B cell (primary cell): ENCODE data around the gene SLC18A2. TPM values are rescaled to one million over a fixed set of nuclear protein-coding genes. Genes with fewer than 3 reads are reported as not detected.

Experiments
- ATAC-seq: fragments of 200-7000 bp; cut with Tn5 transposase; one replicate; pipeline ENCODE4 v1.10.0; 2021; ENCODE audit warnings: low read depth, mild to moderate bottlenecking, moderate number of reproducible peaks, moderate library complexity
- CTCF ChIA-PET: fragments of 350-600 bp; sonication (Branson Sonifier 250); formaldehyde crosslinking; loops from one replicate; lab custom pipeline; 2021; ENCODE audit warnings: antibody characterized with exemption, inconsistent platforms; lab: Charles Lee
- POLR2A ChIA-PET: fragments of 350-600 bp; sonication (Branson Sonifier 250); formaldehyde crosslinking; loops from one replicate; lab custom pipeline; 2021; ENCODE audit warnings: antibody characterized with exemption; lab: Charles Lee
- DNase-seq: peaks from one replicate; pipeline ENCODE4 v3.0.0; 2013
- H2AFZ ChIP-seq: 2 replicates; pipeline ENCODE4 v1.6.1; 2012; ENCODE audit warnings: mild to moderate bottlenecking, low read depth, low read length; ENCODE audit not compliant: insufficient read depth, poor library complexity, severe bottlenecking
- H3K27ac ChIP-seq, 2 donors: 1 replicate in 1 of 2; 2 replicates in 1 of 2; pipeline ENCODE4 v1.5.1; 2012 to 2013; ENCODE audit warnings: low read length in 2 of 2, mild to moderate bottlenecking in 2 of 2, moderate library complexity in 1 of 2
- H3K27me3 ChIP-seq, 4 experiments: fragments of 200-600 bp in 1 of 4; sonication (generic) in 1 of 4; replicated peaks in 1 of 4; 1 replicate in 2 of 4; 2 replicates in 2 of 4; pipeline versions ENCODE4 v1.6.1 to v1.7.0; 2013 to 2016; ENCODE audit warnings: low read length in 3 of 4, mild to moderate bottlenecking in 2 of 4, mixed read lengths in 1 of 4, moderate library complexity in 1 of 4; ENCODE audit not compliant: insufficient read depth in 4 of 4, control insufficient read depth in 3 of 4; ENCODE audit errors: control extremely low read depth in 1 of 4
- H3K36me3 ChIP-seq, 2 experiments: replicated peaks in 1 of 2; 1 replicate in 1 of 2; 2 replicates in 1 of 2; pipeline versions ENCODE4 v1.6.1 to v1.7.1; 2013; ENCODE audit warnings: low read length in 1 of 2; ENCODE audit not compliant: insufficient read depth in 2 of 2, control insufficient read depth in 1 of 2; ENCODE audit errors: control extremely low read depth in 1 of 2, extremely low read depth in 1 of 2
- H3K4me1 ChIP-seq, 2 donors: fragments of 200-600 bp in 1 of 2; sonication (generic) in 1 of 2; 1 replicate in 1 of 2; 2 replicates in 1 of 2; pipeline versions ENCODE4 v1.5.1 to v1.6.1; 2013 to 2017; ENCODE audit warnings: low read length in 2 of 2; ENCODE audit not compliant: control insufficient read depth in 2 of 2, insufficient read depth in 2 of 2
- H3K4me2 ChIP-seq: replicated peaks from 2 replicates; pipeline ENCODE3; 2012; ENCODE audit warnings: mild to moderate bottlenecking, low read depth, low read length; ENCODE audit not compliant: poor library complexity, severe bottlenecking
- H3K4me3 ChIP-seq, 5 experiments: fragments of 200-600 bp in 1 of 5; sonication (generic) in 1 of 5; 1 replicate in 3 of 5; 2 replicates in 2 of 5; pipeline versions ENCODE4 v1.5.1 to v1.7.0; 2011 to 2016; ENCODE audit warnings: low read length in 4 of 5, mild to moderate bottlenecking in 4 of 5, low read depth in 2 of 5, control low read depth in 1 of 5, moderate library complexity in 1 of 5; ENCODE audit not compliant: insufficient read depth in 1 of 5; ENCODE audit errors: control extremely low read depth in 1 of 5, extremely low read depth in 1 of 5
- H3K79me2 ChIP-seq: fragments of 200-600 bp; sonication (generic); one replicate; pipeline ENCODE4 v1.6.0; 2016; ENCODE audit warnings: low read length; ENCODE audit not compliant: control insufficient read depth, insufficient read depth
- H3K9ac ChIP-seq: fragments of 200-600 bp; sonication (generic); 2 replicates; pipeline ENCODE4 v1.6.1; 2017; ENCODE audit warnings: mild to moderate bottlenecking, low read length, moderate library complexity
- H3K9me3 ChIP-seq, 3 donors: one replicate each; pipeline versions ENCODE4 v1.6.1 to v1.7.1; 2013; ENCODE audit warnings: low read length in 2 of 3; ENCODE audit not compliant: control insufficient read depth in 2 of 3, insufficient read depth in 1 of 3; ENCODE audit errors: control extremely low read depth in 1 of 3
- H4K20me1 ChIP-seq: 2 replicates; pipeline ENCODE4 v1.6.0; 2012; ENCODE audit warnings: mild to moderate bottlenecking, low read length; ENCODE audit not compliant: insufficient read depth, control insufficient read depth, poor library complexity, severe bottlenecking
- H3K27ac Mint-ChIP-seq: one replicate; pipeline ENCODE4 v1.8.0; 2021; ENCODE audit warnings: mixed read lengths
- H3K27me3 Mint-ChIP-seq: one replicate; pipeline ENCODE4 v1.8.0; 2021; ENCODE audit warnings: mixed read lengths
- H3K4me1 Mint-ChIP-seq: one replicate; pipeline ENCODE4 v1.8.0; 2021; ENCODE audit warnings: mixed read lengths
- H3K4me3 Mint-ChIP-seq: one replicate; pipeline ENCODE4 v1.8.0; 2021; ENCODE audit warnings: mixed read lengths
- H3K9me3 Mint-ChIP-seq: one replicate; pipeline ENCODE4 v1.8.0; 2022; ENCODE audit warnings: mixed read lengths; ENCODE audit not compliant: insufficient read depth
- EZH2 ChIP-seq: IDR thresholded peaks from 2 replicates; pipeline ENCODE4 v1.6.1; 2012; ENCODE audit warnings: borderline replicate concordance, low read depth, mild to moderate bottlenecking, moderate library complexity, low read length; ENCODE audit not compliant: insufficient read depth, poor library complexity, severe bottlenecking
- WGBS: methylation state at CpG from one replicate; pipeline ENCODE4 v1.1.5; 2013; ENCODE audit warnings: missing lambda C conversion rate; ENCODE audit not compliant: insufficient coverage; 5-methylcytosine and 5-hydroxymethylcytosine counted together
- intact Hi-C: fragments of 100-400 bp; cut with micrococcal nuclease; formaldehyde crosslinking; loops from one replicate; pipeline ENCODE4 v1.10.0; 2022
- polyA plus RNA-seq: library from polyadenylated mRNA; depleted of rRNA; stranded (reverse); fragments of >200 nt; gene quantifications from 2 replicates; pipeline ENCODE4 v1.2.3, GENCODE V29; 2012
- total RNA-seq, 2 donors: library from RNA; stranded (reverse); fragments of 120-200 nt in 1 of 2; gene quantifications; 1 replicate in 1 of 2; 2 replicates in 1 of 2; pipeline versions ENCODE4 v1.2.3 to v1.2.4, GENCODE V29; 2013 to 2022
- TF ChIP-seq, protein P1 (sequence below): fragments of 200-600 bp; IDR thresholded peaks from one replicate; pipeline ENCODE4 v1.8.0; 2022; ENCODE audit warnings: antibody characterized with exemption, mild to moderate bottlenecking

The SLC18A2 gene
- total and polyA plus RNA-seq, 2 donors (not counting 1 experiment from before 2014, with no cell fraction given): not detected

DNA sequence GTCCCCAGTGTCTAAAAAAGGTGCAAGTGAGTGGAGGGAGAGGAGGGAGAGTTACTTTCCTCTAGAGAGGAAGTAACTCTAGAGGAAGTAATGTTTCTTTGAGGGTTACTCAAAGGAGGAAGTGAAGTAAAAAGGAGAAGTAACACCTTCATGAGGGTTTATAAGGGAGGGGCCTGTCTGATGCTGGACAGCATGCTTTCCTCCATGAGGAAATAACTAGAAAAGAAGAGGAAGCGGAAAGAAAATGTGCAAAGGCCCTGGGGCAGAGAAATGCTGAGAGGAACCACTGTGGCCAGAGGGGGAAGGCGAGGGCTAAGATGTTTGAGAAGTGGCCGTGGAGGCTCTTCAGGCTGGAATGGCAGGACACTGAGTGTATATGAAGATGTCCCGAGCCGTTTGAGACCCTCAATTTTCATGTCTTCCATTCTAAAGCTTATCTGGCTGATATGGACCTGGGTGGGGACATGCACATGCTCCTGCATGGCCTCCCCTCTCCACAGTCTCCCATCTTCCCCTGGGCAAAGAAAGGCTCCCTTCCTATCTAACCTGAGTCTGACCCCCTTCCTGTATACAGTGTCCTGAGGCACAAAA is 3.4 kb upstream of the SLC18A2 start:
- Histone ChIP-seq H3K27me3 (peaks cover 0 to 36% (median 7%) of the 10 kb centered on the region in 4 experiments), H2AFZ (no peak overlapping the region), H3K9me3 (peaks cover 1 to 35% (median 12%) of the 10 kb centered on the region in 3 donors), H3K4me1 (peaks cover 0 to 3% of the 10 kb centered on the region in 2 donors), H3K4me2 (no peak overlapping the region), H3K27ac (peak overlapping the region in 1 of 2 donors; percentile 15), H3K4me3 (no peak overlapping the region), H3K79me2 (no peaks in the 10 kb centered on the region), H3K36me3 (no peaks in the 10 kb centered on the region), H3K9ac (no peak overlapping the region), H4K20me1 (no peaks in the 10 kb centered on the region)
- POLR2A ChIA-PET: no interaction called here
- peaks cover 7% of the 10 kb centered on the region for H3K9me3 Mint-ChIP-seq
- 78% methylated on average over 5 of the region's 5 CpGs for WGBS
- TF ChIP-seq, protein P1, sequence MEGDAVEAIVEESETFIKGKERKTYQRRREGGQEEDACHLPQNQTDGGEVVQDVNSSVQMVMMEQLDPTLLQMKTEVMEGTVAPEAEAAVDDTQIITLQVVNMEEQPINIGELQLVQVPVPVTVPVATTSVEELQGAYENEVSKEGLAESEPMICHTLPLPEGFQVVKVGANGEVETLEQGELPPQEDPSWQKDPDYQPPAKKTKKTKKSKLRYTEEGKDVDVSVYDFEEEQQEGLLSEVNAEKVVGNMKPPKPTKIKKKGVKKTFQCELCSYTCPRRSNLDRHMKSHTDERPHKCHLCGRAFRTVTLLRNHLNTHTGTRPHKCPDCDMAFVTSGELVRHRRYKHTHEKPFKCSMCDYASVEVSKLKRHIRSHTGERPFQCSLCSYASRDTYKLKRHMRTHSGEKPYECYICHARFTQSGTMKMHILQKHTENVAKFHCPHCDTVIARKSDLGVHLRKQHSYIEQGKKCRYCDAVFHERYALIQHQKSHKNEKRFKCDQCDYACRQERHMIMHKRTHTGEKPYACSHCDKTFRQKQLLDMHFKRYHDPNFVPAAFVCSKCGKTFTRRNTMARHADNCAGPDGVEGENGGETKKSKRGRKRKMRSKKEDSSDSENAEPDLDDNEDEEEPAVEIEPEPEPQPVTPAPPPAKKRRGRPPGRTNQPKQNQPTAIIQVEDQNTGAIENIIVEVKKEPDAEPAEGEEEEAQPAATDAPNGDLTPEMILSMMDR: no peak
- CTCF ChIA-PET: no interaction called here
- H3K27ac Mint-ChIP-seq: no peak overlapping the region
- peaks cover 3% of the 10 kb centered on the region for H3K4me1 Mint-ChIP-seq
- H3K27me3 Mint-ChIP-seq: peaks cover 27% of the 10 kb centered on the region
- no peak overlapping the region for H3K4me3 Mint-ChIP-seq
- peak; percentile 33 for ATAC-seq
- intact Hi-C loops: no loop called here
- peak; percentile 22 for DNase-seq

DNA sequence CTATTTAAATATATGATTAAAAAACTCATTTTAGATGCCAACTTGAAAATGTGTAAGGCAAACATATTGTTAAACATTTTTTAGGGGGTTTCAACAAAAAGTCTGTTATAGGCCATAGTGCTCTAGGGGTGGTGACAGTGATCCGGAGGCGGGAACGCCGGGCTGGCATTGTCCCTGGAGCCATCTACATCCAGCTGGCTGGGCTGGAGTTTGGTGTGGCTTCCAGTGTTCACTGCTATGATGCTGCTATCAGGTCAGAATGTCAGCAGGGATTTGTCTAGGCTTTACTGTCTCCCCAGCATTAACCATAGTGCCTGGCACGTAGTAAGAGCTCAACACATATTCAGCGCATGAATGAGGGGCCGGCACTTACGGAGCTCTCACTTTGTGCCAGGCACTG is 1.9 kb upstream of the SLC18A2 start:
- no peak for TF ChIP-seq EZH2
- TF ChIP-seq, protein P1: no peak
- Mint-ChIP-seq H3K27me3 (peaks cover 26% of the 10 kb centered on the region), H3K4me1 (peaks cover 3% of the 10 kb centered on the region), H3K9me3 (peaks cover 7% of the 10 kb centered on the region), H3K4me3 (no peak overlapping the region), H3K27ac (no peak overlapping the region)
- Histone ChIP-seq H3K4me2 (no peak overlapping the region), H3K4me3 (no peak overlapping the region), H4K20me1 (no peaks in the 10 kb centered on the region), H3K9ac (no peak overlapping the region), H3K4me1 (peaks cover 0 to 3% of the 10 kb centered on the region in 2 donors), H3K9me3 (peaks cover 1 to 35% (median 12%) of the 10 kb centered on the region in 3 donors), H3K27me3 (peaks cover 0 to 41% (median 9%) of the 10 kb centered on the region in 4 experiments), H3K27ac (no peak overlapping the region), H2AFZ (no peak overlapping the region), H3K36me3 (no peaks in the 10 kb centered on the region), H3K79me2 (no peaks in the 10 kb centered on the region)
- ChIA-PET POLR2A (no interaction called here), CTCF (no interaction called here)
- DNase-seq (no peak), ATAC-seq (no peak)
- intact Hi-C loops: no loop called here
- 100% methylated on average over 8 of the region's 8 CpGs for WGBS
